H4 (cell line): Measurements from ENCODE around the gene TSFM. TPM values are rescaled to one million over a fixed set of nuclear protein-coding genes. Genes with fewer than 3 reads are reported as not detected.
"Not testable (repeated sequence)": the region's sequence is repeated elsewhere in the genome, so short reads cannot be mapped to it uniquely, and the experiment has no call there.

Experiments
- DNase-seq: peaks from one replicate; pipeline ENCODE4 v3.0.0-alpha.2; 2015; ENCODE audit warnings: low spot score
- total RNA-seq: library from RNA; depleted of rRNA; stranded (reverse); fragments of >200 nt; shearing (Covaris generic); gene quantifications from 2 replicates; pipeline ENCODE4 v1.2.3, GENCODE V29; 2014

The TSFM gene
- total RNA-seq, 1 experiment from 2014 or later: 41.3 TPM

- no peak for DNase-seq
Measured at GRCh38 chr12:57815177-57816000, 32.8 kb downstream of the TSFM start.

- DNase-seq: no peak
Measured at GRCh38 chr12:57816001-57816854, 33.6 kb downstream of the TSFM start.

GRCh38 chr12:57816855-57817151 lies 34.2 kb downstream of the TSFM start:
- no peak for DNase-seq

- no peak for DNase-seq
Measured at GRCh38 chr12:57817261-57817989, 34.8 kb downstream of the TSFM start.

- DNase-seq: not testable (repeated sequence)
Measured at GRCh38 chr12:57817990-57818331, 35.4 kb downstream of the TSFM start.

- DNase-seq: not testable (repeated sequence)
Measured at GRCh38 chr12:57820119-57820518, 37.5 kb downstream of the TSFM start.

GRCh38 chr12:57821015-57821414 lies 38.4 kb downstream of the TSFM start:
- not testable (repeated sequence) for DNase-seq

GRCh38 chr12:57821474-57822214 lies 39.1 kb downstream of the TSFM start:
- DNase-seq: no peak

GRCh38 chr12:57822392-57823130 lies 40.0 kb downstream of the TSFM start:
- DNase-seq: no peak

GRCh38 chr12:57823131-57823907 lies 40.7 kb downstream of the TSFM start:
- DNase-seq: no peak

GRCh38 chr12:57823908-57824640 lies 41.5 kb downstream of the TSFM start:
- DNase-seq: no peak

- no peak for DNase-seq
Measured at GRCh38 chr12:57825451-57825850, 42.9 kb downstream of the TSFM start.

GRCh38 chr12:57826400-57826799 lies 43.8 kb downstream of the TSFM start:
- DNase-seq: no peak

GRCh38 chr12:57826966-57827365 lies 44.4 kb downstream of the TSFM start:
- DNase-seq: no peak

- DNase-seq: no peak
Measured at GRCh38 chr12:57829025-57829777, 46.6 kb downstream of the TSFM start.

- DNase-seq: no peak
Measured at GRCh38 chr12:57830393-57830792, 47.8 kb downstream of the TSFM start.

GRCh38 chr12:57832966-57833365 lies 50.4 kb downstream of the TSFM start:
- no peak for DNase-seq

GRCh38 chr12:57833672-57834071 lies 51.1 kb downstream of the TSFM start:
- DNase-seq: no peak
